Fibroblast of mammary gland (primary cell): ENCODE results near the gene GRIK3.

Source experiments
- DNase-seq: peaks from one replicate; pipeline ENCODE4 v3.0.0-alpha.2; 2010; ENCODE audit warnings: low read depth
- H3K4me3 ChIP-seq: 2 replicates; pipeline ENCODE4 v1.5.1; 2011; ENCODE audit warnings: low read depth, mild to moderate bottlenecking, low read length, moderate library complexity; ENCODE audit not compliant: control insufficient read depth
- CTCF ChIP-seq: conservative IDR thresholded peaks from 2 replicates; pipeline ENCODE4 v1.5.1; 2011; ENCODE audit warnings: low read depth, low read length, inconsistent platforms; ENCODE audit not compliant: control insufficient read depth, insufficient read depth

The GRIK3 gene

DNA sequence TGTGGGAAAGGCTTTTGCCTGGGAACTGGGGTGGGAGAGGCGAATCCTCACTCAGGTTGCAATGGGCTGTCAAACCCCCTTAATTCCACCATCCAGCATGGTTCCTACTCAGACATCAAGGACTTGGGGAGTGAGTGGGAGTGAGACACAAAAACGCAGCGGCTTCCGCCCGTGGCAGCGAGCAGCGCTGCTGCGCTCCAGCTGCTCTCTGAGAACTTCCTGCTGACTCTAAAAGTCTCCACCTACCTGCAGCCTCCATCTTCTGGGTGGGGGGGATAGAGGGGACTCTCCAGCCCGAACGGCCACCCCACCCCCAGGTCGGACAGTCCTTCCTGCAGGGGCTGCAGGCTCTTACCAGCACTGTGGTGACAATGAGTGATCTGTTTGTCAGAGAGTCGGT lies 184.4 kb downstream of the GRIK3 start:
- TF ChIP-seq CTCF, result no peak
- no peak for DNase-seq
- no peak overlapping the region for H3K4me3 ChIP-seq

DNA sequence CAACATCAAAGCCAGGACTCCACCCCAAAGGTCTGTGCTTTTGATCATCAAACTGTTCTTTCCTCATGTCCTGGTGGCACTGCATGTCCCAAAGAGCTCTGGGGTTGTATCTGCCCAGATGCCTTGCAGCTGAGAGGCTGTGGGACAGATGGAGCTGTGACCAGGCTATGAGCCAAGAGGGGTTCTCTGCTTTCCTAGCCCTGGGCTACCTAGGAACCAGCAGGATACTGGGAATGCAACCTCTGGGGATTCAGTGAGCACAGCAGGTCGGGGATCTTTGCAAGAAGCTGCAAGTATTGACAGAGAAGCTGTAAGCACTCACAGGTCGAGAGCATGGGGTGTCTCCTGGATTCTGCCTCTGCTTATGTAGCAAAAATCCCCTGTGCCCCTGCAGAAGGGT lies 186.6 kb downstream of the GRIK3 start:
- TF ChIP-seq CTCF, result no peak
- no peak overlapping the region for H3K4me3 ChIP-seq

DNA sequence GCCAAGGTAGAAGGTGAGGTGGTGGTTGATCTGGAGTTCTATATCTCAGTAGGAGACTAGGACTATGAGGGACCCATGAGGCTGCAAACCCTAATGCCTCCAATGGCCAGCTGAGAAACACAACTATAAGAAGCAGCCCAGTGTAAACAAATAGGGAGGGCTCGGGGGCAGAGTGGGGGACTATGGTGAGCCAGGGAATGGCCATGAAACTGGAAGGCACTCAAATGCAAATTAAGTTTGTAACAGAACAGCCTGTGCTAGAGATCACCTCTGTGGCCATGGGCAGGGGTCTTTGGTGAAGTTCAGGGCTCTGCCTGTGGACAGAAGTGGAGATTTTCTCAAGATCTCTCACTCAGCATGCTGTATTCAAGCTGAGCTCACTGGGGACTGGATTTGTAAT lies 187.1 kb downstream of the GRIK3 start:
- no peak overlapping the region for H3K4me3 ChIP-seq
- no peak for DNase-seq
- TF ChIP-seq CTCF, result no peak

More for the DNA sequence above, 186.6 kb downstream of the GRIK3 start:
- DNase-seq, result no peak

DNA sequence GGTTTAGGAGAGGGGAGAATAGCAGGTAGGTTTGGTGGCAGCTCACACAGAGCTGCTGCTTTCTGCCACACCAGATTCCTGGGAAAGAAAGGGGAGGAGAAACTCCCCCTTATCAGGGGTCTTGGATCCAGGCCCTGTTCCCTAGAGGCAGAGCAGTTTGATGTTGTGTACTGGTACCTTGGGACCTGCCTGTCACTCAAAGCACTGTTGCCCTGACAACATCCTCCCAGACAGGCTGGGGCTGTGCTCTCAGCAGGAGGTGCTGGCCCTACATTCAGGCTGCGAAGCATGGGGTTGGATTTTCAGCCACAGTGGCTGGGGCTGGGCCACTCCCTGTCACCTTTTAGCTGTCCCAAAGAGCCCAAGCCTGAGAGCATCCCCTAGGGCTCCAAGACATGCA lies 188.0 kb downstream of the GRIK3 start:
- TF ChIP-seq CTCF, result no peak
- H3K4me3 ChIP-seq, result no peak overlapping the region
- DNase-seq, result no peak

- no peak overlapping the region for H3K4me3 ChIP-seq
- no peak for TF ChIP-seq CTCF
- no peak for DNase-seq
These were observed 188.5 kb downstream of the GRIK3 start for GRCh38 chr1:36845802-36846201.

GRCh38 chr1:36844917-36845316 lies 189.4 kb downstream of the GRIK3 start:
- no peak for TF ChIP-seq CTCF
- no peak overlapping the region for H3K4me3 ChIP-seq

DNA sequence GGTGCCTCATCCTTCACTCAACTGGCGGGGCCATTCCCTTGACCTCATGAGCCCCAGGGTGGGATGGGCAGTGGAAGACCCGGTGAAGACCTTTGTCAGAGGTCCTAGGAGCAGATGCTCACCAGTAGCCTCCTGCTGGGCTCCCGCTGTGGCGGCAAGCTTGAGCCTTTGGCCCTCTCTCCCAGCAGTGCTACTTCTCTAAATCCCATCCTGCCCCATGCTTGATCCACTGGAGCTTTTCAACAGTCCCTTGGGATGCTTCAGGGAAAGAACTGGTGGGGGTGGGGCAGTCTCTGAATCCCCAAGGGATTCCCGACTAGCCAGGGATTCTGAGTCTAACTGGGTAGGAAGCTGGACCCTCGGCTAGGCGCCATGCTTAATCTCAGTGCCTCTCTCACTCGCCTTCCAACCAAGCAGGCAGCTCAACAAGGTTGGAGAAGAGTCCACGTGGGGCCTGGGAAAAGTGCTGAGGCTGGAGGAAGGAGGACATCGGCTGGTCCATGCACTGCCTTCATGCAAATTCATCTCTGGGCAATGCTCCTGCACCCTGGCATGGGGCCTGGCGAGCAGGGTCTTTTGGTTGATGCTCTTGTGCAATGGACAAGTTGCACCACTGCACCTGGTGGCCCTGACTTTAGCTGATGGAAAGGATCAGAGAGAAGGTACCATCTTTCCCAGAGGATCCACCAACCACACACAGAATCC lies 190.3 kb downstream of the GRIK3 start:
- no peak for TF ChIP-seq CTCF
- no peak for DNase-seq
- H3K4me3 ChIP-seq, result no peak overlapping the region

More at GRCh38 chr1:36844917-36845316, 189.4 kb downstream of the GRIK3 start:
- no peak for DNase-seq
